ENCODE measurements around the gene ZNF638.

DNA sequence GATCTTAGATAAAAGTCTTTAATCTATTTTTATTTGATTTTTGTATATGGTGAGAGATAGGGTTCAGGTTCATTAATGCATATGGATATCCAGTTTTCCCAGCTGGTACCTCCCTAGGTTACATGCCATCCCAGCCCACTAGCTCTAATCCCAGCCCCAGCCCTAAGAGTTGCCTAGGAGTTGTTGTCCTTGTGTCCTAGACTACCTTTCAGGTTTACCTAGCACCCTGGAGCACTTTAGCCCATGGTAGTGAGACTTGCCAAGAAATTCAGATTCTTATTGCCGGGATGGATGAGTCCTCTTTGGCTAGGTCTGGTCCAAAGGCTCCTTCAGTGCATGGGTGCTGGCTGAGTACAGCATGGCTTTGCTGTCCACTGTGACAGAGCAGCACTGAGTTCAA lies 40.5 kb downstream of the ZNF638 start:
- TF ChIP-seq POLR2AphosphoS5 (IDR thresholded peaks at IDR 0.05; ENCODE audit: low read depth, low read length) (no peak), SIN3A (IDR thresholded peaks at IDR 0.05; ENCODE audit: borderline replicate concordance, insufficient read depth, low read length) (no peak)
